PFSK-1 (cell line): ENCODE results near the gene TTC21B.

Experiments used
- FOXP2 ChIP-seq: optimal IDR thresholded peaks from 2 replicates; pipeline ENCODE3; 2011; ENCODE audit warnings: borderline replicate concordance, control low read depth, inconsistent platforms; ENCODE audit not compliant: insufficient read depth; ENCODE audit errors: extremely low read length, extremely low read depth
- POLR2AphosphoS5 ChIP-seq: IDR thresholded peaks from 2 replicates; pipeline ENCODE4 v1.6.1; 2012; ENCODE audit warnings: low read depth, mild to moderate bottlenecking, control low read depth, low read length, moderate library complexity
- REST ChIP-seq, 2 experiments: IDR thresholded peaks; 2 replicates each; pipeline versions ENCODE4 v1.6.1 to v1.8.0; 2011 to 2012; ENCODE audit warnings: low read depth in 2 of 2, low read length in 2 of 2, control low read depth in 1 of 2, inconsistent platforms in 1 of 2, mild to moderate bottlenecking in 1 of 2, moderate library complexity in 1 of 2; ENCODE audit not compliant: insufficient read depth in 1 of 2
- SIN3A ChIP-seq: IDR thresholded peaks from 2 replicates; pipeline ENCODE4 v1.6.1; 2012; ENCODE audit warnings: mild to moderate bottlenecking, low read length, moderate library complexity, borderline replicate concordance; ENCODE audit not compliant: insufficient read depth

DNA sequence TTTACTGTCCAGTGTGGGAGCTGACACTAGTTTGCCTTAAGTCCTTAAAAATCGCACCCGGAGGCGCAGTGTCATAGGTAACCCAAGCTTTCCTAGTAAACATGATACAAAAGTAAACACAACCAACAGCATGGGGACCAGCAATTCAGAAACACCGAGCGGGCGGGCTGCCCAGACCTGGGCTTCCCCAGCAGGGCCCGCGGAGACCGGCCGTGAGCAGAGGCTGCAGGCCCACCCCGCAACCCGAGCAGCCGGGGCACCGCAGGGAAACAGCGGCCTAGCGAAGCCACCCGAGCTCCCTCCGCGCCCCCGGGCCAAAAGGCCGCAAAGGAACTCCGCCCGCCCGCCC, 296 bp downstream of the TTC21B start:
- TF ChIP-seq POLR2AphosphoS5 (no peak), SIN3A (no peak), FOXP2 (no peak), REST (IDR thresholded peaks at IDR 0.05; ENCODE audit: insufficient read depth in 1 of 2, low read depth in 2 of 2, low read length in 2 of 2) (no peak)
